ENCODE measurements around the gene CISH.

Gene CISH

GRCh38 chr3:50574444-50574831, 37.1 kb downstream of the CISH start:
- DNase-seq (ENCODE audit: low read depth in 1 of 2, low spot score in 1 of 2) = no peak
- TF ChIP-seq GABPA (IDR thresholded peaks at IDR 0.05; ENCODE audit: low read depth) = no peak
- TF ChIP-seq CTCF (IDR thresholded peaks at IDR 0.05; ENCODE audit: insufficient read depth, low read length) = no peak
- TF ChIP-seq REST (IDR thresholded peaks at IDR 0.05; ENCODE audit: insufficient replicate concordance, low read depth) = no peak
- TF ChIP-seq SPI1 (IDR thresholded peaks at IDR 0.05; ENCODE audit: borderline replicate concordance, low read depth) = no peak
- TF ChIP-seq POLR2AphosphoS5 (IDR thresholded peaks at IDR 0.05; ENCODE audit: low read depth) = no peak
- no peaks in the 10 kb centered on the region for H3K27me3 ChIP-seq (ENCODE audit: insufficient read depth, poor library complexity, severe bottlenecking)
- no peak overlapping the region for H3K27ac ChIP-seq (replicated peaks)
- no peak overlapping the region for H3K4me3 ChIP-seq (replicated peaks; ENCODE audit: insufficient read depth, low read length)

- H3K27me3 ChIP-seq (ENCODE audit: insufficient read depth, poor library complexity, severe bottlenecking) = no peaks in the 10 kb centered on the region
- no peak overlapping the region for H3K27ac ChIP-seq (replicated peaks)
- no peak overlapping the region for H3K4me3 ChIP-seq (replicated peaks; ENCODE audit: insufficient read depth, low read length)
- DNase-seq (ENCODE audit: low read depth in 1 of 2, low spot score in 1 of 2) = no peak
- TF ChIP-seq CTCF (IDR thresholded peaks at IDR 0.05; ENCODE audit: insufficient read depth, low read length) (no peak), GABPA (IDR thresholded peaks at IDR 0.05; ENCODE audit: low read depth) (no peak), POLR2AphosphoS5 (IDR thresholded peaks at IDR 0.05; ENCODE audit: low read depth) (no peak), REST (IDR thresholded peaks at IDR 0.05; ENCODE audit: insufficient replicate concordance, low read depth) (no peak), SPI1 (IDR thresholded peaks at IDR 0.05; ENCODE audit: borderline replicate concordance, low read depth) (no peak)
These were observed 37.8 kb downstream of the CISH start for GRCh38 chr3:50573566-50574443.

- no peak for DNase-seq (ENCODE audit: low read depth in 1 of 2, low spot score in 1 of 2)
- Histone ChIP-seq H3K27ac (replicated peaks) (no peak overlapping the region; the same call in 1 of the 2 replicates), H3K27me3 (ENCODE audit: insufficient read depth, poor library complexity, severe bottlenecking) (no peaks in the 10 kb centered on the region), H3K4me3 (replicated peaks; ENCODE audit: insufficient read depth, low read length) (no peak overlapping the region)
- no peak for TF ChIP-seq POLR2AphosphoS5 (IDR thresholded peaks at IDR 0.05; ENCODE audit: low read depth)
- TF ChIP-seq REST (IDR thresholded peaks at IDR 0.05; ENCODE audit: insufficient replicate concordance, low read depth) = no peak
- no peak for TF ChIP-seq GABPA (IDR thresholded peaks at IDR 0.05; ENCODE audit: low read depth)
- no peak for TF ChIP-seq CTCF (IDR thresholded peaks at IDR 0.05; ENCODE audit: insufficient read depth, low read length)
- TF ChIP-seq SPI1 (IDR thresholded peaks at IDR 0.05; ENCODE audit: borderline replicate concordance, low read depth) = no peak
These were observed 38.7 kb downstream of the CISH start for GRCh38 chr3:50572801-50573371.

Data from HL-60 (cell line).